ENCODE data around the gene SHISAL1.
"Not testable (repeated sequence)": the region's sequence is repeated elsewhere in the genome, so short reads cannot be mapped to it uniquely, and the experiment has no call there.

SHISAL1 gene

DNA sequence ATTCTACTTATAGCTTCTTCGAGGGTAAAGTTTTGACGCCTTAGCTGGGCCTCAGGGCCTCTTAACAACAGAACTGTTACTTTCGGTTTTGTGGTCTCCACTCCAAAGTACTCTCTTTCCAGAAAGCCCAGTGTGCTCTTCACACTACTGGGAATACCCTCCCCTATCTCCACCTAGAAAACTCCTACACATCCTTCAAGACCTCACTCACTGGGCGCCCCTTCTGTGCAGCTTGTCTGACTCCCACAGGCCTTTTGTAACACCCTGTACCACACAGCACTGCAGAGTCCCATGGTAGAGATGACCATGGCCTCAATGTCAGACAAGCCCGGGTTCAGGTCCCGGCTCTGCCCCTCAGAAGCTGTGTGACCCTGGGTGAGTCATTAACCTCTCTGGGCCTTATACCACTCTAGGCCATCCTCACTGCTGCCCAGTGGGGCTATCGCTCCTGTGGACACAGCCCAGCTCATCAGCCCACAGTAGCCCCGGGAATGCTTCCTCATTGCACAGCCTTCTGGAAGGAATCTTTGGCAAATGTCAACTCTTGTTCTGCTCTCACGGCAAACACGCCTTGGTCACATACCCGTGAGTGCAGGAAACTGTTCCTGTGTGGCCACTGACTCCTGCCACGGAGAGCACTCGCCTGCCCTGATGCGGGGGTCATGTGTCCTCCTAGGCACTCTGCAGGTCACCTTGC lies 51.4 kb downstream of the SHISAL1 start:
- no peak for DNase-seq (ENCODE audit: low read depth in 2 of 2)

DNA sequence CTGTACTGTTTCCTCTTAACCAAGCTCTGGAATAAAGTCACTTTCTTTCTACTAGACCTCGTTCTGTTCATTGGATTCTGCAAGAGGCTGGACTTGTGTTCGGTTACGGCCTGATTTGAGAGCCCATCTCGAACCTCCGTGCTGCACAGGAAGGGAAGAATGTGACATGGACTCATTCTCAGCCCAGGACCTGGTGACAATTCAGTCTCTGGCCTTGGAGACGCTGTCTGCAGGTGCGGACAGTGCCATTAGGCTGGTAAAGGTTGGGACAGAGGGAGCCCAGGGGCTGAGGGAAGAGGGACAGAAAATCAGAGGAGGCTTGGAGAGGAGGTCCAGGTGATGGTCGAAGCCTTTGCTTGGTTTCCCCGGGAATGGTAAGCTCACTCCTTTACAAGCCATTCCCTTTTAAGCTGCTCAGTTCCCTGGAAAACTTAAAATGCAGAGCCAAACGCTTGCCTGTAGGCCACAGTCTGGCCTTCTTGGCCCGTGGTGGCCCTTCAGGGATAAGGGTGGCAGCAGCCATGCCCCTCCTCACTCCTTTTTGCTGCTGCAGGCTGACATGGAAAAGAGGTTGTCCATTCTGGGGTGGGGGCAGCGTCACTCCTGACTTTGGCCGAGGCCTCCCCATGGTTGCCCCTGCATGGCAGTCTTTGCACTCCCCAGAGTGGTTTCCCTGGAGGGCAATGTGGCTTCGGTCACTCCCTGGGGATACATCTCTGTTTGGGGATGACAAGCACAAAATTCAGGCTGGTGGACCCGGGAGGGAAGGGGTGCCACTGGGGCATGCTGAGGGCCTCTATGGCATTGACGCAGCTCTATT lies 52.3 kb downstream of the SHISAL1 start:
- no peak for DNase-seq (ENCODE audit: low read depth in 2 of 2)

DNA sequence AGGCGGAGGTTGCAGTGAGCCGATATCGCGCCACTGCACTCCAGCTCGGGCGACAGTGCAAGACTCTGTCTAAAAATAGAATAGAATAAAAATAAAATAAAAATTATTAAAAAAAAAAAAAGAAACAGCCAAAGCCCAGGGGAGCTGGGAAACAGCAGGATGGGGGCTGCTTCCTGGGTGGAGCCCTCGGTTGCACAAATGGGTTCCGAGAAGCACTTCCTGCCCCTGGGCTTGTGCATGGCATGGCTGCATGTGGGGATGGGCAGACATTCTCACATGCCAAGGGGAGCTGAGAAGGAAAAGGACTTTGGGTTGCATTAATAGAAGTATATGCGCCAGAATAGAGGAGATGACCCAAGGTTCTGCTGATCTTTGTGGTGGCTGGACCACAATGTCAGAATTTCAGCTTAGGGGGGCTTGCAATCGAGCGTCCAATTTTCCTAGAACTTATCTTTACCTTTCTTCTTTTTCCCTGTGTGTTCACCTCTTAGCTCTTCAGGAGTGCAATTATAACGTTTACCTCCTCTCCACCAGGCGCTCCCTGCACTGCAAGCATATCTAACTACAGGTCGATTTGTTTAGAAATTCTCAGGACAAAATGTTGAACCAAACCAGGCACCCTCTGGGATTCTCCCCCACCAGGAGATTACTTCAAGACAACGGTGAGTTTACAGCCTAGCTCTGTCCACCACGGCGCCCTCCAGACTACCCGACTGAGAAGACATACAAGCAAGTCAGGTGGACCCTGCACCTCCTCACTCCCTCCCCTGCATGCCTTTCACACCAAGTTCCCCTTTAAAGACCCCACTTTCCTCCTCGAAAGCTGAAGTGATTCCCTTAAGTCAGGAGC lies 53.2 kb downstream of the SHISAL1 start:
- no peak for DNase-seq (ENCODE audit: low read depth in 2 of 2)

DNA sequence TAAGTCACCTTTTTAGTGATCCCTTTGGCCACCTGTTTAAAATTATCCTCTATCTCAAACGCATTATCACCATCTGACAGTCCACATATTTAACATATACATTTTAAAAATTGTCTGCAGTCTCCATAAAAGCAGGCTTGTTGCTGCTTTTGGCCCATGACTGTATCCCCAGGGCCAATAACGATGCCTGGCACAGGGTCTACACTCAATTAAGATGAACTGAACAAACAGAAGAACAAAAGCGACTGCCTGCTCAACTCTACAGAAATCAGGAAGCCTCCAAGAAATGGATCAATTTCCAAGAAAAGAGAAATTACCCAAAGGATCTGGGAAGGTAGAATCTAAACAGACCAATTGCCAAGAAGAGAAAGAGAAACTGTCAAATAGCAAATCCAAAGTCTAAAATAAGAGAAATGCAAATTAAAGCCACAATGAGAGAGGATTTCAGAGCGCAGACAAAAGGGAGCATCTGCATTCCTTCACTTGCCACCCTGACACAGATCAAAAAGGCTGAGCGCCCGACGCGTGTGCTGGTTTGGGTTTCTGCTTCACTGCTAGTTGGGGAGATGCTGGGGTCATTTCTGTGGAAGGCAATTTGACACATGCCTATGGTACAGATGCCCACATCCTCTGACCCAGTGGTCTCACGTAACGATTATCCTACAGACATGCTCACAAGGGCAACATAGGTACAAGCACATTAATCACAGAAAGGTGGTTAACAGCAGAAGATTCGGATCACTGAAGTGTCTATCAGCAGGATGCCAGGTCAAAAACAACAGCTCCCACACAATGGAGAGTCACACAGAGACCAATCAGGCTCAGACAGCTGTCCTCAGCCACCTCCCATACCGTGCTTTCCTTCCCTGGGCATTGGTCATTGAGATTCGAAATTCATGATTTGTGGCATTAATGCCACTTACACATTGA lies 55.9 kb downstream of the SHISAL1 start:
- no peak for DNase-seq (ENCODE audit: low read depth in 2 of 2)

DNA sequence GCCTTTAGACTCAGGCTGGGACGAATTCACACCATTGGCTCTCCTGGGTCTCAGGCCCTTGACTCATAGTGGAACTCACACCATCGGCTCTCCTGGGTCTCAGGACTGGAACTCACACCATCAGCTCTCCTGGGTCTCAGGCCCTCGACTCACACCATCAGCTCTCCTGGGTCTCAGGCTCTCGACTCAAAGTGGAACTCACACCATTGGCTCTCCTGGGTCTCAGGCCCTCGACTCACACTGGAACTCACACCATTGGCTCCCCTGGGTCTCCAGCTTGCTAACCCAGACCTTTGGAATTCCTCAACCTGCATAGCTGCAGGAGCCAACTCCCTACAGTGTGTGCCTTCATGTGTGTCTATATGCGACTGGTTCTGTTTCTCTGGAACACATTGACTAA lies 56.7 kb downstream of the SHISAL1 start:
- DNase-seq (ENCODE audit: low read depth in 2 of 2): no peak

DNA sequence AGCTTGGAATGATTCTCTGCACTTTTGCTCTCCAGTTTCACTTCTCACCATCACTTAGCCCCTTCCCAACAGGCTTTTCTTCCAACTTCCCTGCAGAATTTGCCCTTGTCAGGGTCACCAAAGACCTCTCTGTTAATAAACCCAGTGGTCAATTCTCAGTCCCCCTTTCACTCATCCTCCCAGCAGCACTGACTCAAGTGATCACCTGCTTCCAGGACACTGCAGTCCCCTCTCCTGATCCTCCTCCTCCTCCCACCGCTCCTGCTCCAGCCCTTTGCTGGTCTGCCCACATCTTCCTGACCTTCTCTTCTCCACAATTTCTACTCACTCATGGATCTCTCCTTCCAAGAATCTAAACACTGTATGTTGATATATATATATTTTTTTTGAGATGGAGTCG lies 57.9 kb downstream of the SHISAL1 start:
- DNase-seq (ENCODE audit: low read depth in 2 of 2): no peak

DNA sequence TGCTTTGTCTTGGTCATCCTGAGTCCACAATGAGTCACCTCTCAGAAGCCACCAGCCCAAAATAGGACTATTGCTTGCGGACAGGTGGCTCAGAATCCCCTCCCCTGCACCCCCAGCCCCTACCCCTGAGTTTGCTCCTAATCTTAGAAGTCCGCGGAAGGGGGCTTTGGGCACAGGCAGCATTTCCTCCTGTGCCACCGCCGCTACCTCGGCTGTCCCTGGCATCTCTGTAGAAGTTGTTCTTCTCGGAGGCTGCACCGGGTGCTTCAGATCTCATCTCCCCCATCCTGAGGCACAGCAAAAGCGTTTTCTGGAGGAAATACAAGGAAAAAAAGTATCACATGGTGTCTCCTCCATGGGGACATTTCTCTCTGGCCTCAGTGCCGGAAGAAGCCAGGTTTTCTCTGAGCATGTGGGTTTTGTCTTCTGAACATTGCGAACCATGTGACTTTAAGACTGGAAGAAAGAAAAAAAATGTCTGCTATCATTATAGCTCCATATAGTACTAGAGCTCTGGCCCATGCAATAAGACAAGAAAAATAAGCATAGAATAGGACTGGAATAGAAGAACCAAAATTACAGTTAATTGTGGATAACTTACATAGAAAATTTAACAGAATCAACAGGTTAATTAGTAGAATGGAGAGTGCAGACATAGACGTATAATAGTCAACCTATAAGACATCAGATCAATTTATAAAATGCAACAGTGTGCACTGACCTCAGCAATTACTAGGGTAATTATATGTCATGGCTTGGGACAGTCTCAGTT lies 63.2 kb downstream of the SHISAL1 start:
- DNase-seq (ENCODE audit: low read depth in 2 of 2): no peak

DNA sequence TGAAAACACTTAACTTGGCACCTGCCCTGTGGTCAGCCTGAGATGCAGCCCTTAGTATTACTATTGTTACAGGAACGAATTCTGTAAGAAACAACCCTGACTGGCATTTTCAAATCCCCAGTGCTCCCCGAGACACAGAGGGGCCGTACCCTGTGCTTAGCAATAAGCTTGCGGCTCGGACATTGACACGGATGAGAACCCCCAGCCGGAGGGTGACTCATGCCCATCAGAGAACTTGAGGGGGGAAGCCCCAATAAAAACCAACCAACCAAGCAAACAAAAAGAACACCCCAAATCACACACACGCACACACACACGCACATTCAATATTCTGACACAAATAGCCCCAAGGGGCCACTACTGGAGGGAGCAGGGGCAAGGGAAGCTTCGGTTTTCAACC lies 63.8 kb downstream of the SHISAL1 start:
- DNase-seq (ENCODE audit: low read depth in 2 of 2): no peak

DNA sequence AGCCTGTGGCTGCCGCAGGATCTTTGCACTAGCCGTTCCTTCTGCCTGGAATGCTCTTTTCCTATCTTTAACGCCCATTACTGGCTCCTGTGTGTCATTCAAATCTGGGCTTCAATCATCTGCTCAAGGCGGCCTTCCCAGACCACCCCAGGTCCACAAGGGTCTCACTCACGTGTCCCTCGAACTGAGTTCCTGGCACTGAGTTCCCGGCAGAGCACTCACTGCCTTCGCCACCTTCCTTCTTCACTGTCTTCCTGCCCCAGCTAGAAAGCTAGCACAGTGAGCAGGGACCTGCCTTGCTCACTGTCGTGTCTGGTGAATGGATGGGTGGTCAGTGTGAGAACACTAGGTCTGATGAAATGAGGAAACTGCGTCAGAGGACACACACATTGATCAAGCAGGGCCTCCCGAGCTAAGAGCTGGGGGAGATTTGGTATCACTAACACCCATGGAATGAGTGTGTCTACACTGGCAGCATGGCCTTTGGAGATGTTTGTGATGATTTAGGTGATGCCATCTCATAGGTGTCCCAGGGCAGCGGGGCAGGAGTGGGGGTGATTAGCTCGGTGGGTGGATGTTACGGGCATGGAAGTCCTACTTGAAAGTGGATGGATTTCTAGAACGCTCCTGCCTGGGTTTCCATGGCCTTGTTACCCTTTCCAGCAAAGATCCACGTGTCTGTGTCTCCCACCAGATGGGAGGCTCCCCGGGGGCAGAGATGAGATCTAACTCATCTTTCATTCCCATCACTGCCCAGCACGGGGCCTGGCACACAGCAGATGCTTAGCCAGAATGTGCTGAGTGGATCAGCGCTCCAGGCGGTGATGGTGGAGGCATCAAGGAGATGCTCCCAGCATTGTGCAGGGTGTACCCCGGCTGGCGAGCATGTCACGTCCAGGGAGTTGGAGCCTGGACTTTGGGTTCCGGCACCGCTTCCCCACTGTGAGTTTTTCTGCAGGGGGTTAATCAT lies 64.5 kb downstream of the SHISAL1 start:
- DNase-seq (ENCODE audit: low read depth in 2 of 2): no peak

DNA sequence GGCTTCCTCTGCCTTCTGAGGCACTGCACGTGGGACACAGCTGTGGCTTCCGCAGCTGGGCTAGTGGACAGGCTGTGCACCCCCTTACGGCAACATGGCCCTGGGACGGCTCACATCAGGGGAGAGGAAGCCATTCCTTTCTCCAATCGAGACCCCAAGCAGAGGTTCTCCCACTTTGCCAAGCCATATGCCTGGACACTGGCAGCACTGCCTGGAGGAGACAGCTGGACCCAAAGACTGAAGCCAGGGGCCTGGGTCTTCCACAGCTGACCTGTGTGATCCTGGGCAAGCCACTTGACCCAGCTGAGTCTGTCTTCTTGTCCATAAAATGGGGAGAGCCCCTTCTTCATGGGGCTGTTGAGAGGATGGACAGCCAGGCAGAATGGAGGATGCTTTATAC lies 65.4 kb downstream of the SHISAL1 start:
- DNase-seq (ENCODE audit: low read depth in 2 of 2): no peak

DNA sequence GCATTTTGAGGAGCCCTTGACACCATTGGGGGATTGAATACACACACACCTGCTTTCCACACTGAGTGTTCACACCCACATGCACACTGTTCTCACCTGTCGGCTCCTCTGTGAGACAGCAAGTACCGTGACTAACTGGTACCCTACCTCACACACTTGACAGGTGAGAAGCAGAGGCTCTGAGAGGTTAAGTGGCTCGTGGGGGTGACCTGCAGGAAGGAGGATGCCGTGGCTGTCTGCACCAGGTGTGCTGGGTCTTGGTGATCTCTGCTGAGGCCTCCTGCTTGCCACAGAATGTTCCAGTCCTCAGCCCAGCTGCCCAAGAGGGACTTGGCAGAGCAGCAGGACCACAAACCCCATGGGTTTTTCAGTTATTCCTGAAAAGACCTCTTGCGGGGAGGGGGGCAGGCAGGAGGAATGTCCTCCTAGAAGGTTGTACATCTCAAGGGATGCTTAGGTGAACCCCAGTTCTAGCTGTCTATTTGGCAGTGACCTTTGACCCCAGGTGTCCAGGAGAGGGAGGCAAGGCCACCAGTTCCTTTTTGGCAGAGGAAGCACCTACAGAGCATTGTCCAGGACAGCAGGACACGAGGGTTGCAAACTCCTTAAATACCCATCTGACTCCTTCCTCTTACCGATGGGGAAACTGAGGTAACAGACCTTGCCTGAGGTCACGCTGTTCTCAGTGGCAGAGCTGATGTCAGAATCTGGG lies 66.0 kb downstream of the SHISAL1 start:
- DNase-seq (ENCODE audit: low read depth in 2 of 2): no peak

DNA sequence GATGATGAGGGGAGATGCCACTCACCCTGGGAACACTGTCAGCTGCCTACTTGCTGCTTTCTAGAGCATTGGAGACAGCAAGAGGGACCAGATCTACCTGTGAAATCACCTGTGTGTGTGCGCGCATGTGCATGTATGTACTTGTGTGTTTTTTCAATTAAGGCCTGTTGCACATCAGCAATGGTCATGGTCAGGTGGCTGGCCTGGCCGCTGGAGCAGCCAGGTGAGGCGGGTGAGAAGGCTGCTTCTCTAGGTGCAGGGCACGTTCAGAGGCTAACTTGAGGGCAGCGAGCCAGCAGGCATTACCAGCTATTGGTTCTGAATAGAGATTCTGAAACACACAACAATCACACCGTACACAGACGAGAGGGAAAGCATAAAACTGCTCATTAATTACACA lies 66.9 kb downstream of the SHISAL1 start:
- DNase-seq (ENCODE audit: low read depth in 2 of 2): no peak

DNA sequence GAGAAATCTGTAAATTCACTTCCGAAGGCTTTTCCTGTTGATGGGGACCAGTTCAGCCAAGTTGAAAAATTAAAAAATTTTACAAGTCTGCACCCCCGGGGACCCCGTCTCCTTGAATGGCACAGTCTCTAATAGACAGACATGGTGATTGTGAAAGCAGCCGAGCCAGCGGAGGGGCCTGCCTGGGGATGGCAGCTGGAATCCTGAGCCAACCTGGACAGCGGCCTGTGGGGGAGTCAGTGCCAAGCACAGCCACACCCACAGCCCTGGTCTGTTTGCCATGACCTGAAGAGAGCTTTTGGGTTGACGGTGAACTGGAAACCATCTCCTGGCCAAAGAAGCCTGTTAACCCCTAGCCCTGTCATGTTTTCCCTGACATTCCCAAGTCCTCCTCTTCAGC lies 67.3 kb downstream of the SHISAL1 start:
- no peak for DNase-seq (ENCODE audit: low read depth in 2 of 2)

DNA sequence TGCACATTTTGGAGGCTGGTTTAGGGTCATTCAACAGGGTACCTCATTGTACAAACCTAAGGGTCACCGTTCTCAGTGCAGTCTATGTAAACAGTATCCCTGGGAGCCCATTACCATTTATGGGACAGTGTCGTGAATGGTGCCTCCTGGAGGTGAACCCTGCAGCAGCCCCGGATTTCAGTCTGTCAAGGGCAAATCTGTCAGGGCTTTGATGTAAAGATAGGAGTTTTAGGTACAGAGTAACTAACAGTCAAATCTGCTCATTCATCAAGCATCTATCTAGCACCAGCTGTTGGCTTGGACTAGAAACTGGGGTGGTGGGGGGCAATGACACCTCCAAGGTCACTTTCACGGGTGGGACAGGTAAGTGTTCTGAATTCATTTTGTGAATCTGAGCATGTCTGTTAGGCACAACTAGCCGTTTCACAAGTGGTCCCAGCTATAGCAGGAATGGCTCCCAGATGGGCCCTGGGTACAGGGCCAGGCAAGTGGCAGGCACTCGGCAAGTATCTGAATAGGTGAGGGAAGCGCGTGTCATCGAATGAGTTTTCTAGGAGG lies 68.4 kb downstream of the SHISAL1 start:
- no peak for DNase-seq (ENCODE audit: low read depth in 2 of 2)

DNA sequence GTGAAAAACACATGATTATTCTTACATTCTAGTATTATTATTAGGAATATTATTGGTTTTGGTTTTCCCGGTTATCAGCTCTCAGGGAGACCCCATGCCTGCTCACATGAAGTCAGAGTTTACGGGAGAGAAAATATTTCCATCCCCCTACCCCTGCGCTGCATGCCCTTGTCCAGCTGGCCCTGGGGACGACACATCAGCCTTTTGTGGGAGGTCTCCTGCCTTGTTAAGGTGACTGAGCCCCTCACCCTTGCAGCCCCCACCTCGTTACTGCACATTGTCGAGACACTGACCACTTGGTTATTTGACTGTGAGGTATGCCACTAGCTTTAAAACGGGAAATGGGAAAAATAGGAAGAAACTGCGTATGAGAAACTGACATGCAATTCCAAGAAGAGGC lies 69.0 kb downstream of the SHISAL1 start:
- no peak for DNase-seq (ENCODE audit: low read depth in 2 of 2)

DNA sequence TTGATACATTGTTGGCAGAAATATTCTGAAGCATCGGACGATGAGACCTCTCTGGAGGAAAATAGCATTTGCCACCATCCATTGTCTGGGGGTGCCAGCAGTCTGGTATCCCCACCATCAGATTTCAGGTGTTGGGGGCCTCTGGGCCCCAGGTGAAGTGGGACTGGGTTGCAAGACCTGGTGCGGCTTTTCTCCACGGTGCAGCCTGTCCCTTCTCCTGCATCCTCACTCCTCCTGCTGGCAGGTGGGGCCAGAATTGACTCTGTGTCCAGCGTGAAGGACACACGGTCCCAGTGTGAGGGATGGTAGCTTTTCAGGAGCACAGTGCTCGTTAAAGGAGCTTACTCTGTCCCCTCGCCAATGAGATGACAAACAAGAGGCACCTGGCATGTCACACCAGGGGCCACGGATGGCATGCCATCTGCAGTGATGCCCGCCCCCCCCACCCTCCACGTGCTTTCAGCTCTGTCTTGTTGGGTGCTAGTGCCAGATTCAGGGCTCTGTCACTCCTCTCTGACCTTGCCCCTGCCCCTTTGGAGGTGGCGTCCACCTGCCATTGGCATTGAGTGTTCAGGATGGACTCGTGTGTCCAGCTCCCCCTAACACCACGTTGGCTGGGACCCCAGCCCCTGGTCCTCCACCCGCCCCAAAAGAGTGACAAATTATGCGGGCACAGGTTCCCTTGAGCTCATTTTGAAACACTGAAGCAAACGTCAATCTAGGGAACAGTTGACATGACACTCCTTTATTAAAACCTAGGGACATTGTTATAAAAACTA lies 69.6 kb downstream of the SHISAL1 start:
- no peak for DNase-seq (ENCODE audit: low read depth in 2 of 2)

DNA sequence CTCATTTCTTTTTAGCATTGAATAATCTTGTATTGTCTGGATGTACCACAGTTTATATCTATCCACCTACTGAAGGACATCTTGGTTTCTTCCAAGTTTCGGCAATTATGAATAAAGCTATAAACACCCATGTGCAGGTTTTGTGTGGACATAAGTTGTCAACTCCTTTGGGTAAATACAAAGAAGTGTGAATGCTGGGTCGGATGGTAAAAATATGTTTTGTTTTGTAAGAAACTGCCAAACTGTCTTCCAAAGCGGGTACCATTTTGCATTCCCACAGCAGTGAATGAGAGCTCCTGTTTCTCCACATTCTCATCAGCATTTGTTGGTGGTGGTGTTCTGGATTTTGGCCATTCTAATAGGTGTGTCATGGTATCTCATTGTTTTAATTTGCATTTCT lies 71.6 kb downstream of the SHISAL1 start:
- not testable (repeated sequence) for DNase-seq (ENCODE audit: low read depth in 2 of 2)

DNA sequence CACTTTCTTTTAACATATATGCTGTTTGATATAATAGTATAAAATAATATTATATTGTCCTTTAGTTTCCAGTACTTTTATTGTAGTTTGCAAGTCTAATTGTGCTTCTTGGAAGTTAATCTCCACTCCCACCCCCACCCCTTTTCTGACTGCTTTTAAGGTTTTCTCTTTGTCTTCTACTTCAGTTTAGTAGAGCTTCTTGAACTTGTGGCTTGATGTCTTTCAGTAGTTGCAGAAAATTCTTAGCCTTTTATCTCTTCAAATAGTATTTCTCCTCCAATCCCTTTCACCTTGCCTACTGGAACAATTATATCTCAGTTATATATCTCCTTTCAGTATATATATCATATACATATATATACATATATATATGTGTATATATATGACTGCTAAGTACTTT lies 75.5 kb downstream of the SHISAL1 start:
- no peak for DNase-seq (ENCODE audit: low read depth in 2 of 2)

Measured in stimulated activated CD8-positive, alpha-beta memory T cell treated with anti-CD3 and anti-CD28 coated beads, Interleukin-2, amount 100 ng/mL, for 1 hour (primary cell).